Measurements from ENCODE around the gene ORMDL3.

ORMDL3 gene, protein sequence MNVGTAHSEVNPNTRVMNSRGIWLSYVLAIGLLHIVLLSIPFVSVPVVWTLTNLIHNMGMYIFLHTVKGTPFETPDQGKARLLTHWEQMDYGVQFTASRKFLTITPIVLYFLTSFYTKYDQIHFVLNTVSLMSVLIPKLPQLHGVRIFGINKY

DNA sequence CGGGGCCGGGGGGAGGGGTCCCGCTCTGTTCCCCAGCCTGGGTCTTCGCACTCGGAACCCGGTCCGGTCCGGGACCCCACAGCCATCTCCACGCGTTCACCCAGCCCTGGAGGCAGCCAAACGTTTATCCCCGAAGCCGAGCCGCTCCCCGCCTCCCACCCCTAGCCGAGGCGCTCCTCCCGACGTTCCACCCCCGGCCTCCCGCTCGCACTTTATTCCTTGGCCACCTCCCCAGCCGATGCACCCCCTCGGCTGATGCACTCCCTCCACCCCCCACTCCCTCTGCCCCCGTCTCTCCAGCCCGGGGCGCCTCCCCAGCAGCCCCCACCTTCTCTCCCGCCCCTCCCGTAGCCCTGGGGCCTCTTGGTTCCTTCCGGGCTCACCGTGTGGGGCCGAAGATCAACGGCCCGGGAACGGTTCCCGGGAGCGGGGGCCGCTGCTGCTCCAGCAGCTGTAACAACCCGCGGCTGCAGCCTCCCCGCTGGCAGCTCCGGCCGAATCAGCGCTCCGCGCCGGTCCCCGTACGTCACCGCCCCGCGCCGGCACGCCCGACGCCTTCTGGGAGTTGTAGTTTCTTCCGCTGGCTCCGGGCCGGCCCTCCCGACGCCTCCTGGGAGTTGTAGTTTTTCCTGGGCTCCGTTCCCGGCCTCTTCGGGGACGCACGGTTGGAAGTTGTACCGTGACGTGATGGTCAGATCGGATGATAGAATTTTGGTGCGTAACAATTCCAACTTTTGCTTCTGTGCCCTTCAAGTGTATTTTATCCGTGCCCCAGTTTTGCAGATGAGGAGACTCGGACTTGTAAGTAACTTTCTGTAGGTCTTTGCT, at the start of gene ORMDL3, which contains the start of gene LRRC3C:
ORMDL3 (minus strand) TSS at position 501 of the 828 bp plus-strand sequence. CDS start 3,398 bp downstream, outside the sequence.
LRRC3C (plus strand) TSS at position 632 of the 828 bp plus-strand sequence. CDS start 13,792 bp downstream, outside the sequence.
- peak; percentile 74 for DNase-seq (ENCODE audit: low read depth)

DNA sequence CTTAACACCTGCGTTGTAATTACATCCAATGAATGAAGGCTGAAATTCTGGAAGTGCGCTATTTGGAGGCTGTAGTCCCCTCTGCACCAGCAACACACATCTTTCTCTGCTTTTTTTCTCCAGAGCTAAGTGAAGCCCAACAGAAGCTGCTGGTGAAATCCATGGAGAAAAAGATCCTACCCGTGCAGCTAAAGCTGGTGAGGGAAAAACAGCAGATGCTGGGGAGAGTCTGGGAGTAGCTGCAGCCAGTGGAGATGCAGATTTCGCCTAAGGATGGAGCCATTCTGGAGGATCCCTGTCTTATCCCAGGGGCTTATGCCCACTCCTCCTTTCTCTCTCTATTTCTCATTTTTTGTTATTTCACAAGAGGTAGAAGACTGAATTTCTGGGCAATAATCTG, 48.4 kb upstream of the ORMDL3 start:
- no peak for DNase-seq (ENCODE audit: low read depth)

DNA sequence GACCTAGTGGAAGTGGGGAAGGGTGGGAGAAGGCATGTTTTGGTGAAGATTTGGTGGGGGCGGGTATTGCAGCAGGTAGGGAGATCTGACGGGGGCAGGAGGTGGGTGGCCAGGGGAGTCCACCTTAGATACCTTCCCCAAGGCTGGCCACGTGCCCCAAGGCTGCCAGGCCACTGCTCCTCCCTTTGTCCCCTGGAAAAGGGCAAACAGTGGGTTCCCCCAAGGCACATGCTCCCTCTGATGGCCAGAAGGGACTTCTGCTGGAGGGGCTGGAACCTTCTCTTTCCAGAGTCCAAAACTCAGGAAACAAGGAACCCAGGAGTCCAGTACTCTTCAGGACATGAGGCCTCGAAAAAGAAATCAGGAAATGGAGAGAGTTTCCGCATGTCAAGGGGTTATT, 47.0 kb upstream of the ORMDL3 start:
- DNase-seq (ENCODE audit: low read depth) = no peak

DNA sequence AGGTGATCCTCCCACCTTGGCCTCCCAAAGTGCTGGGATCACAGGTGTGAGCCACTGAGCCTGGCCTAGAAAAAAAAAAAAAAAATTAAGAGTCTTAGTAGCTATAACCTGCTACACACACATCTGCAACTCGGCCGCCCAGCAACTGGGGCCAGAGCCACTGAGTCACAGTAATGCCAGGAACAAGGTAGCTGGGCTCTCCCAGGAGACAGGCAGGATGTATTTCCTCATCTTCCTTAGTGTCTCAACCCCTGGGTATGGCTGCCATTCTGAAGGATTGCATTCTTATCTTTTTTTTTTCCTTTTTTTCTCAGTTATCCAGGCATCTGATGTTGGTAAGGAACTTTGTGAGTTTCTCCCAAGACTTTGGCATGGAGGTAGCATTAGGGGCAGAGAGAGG, 46.1 kb upstream of the ORMDL3 start:
- no peak for DNase-seq (ENCODE audit: low read depth)

DNA sequence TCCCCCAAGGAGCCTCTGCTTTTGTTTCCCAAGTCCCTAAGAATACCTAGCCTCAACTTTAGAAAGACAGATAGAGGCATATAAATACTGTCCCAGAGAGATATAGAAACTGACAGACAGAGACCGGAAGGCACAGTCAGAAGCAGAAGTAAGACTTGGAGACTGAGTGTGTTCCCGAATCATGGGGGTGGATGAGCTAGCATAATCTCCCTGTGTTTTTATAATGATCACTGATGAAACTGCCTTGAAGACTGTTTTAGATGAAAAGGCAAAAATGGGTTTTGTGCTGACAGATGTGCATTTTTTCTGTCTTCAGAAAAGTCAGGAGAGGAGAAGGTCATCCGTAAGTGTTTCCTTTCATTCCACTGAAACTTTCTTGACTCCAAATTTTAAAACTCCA, 44.9 kb upstream of the ORMDL3 start:
- no peak for DNase-seq (ENCODE audit: low read depth)

DNA sequence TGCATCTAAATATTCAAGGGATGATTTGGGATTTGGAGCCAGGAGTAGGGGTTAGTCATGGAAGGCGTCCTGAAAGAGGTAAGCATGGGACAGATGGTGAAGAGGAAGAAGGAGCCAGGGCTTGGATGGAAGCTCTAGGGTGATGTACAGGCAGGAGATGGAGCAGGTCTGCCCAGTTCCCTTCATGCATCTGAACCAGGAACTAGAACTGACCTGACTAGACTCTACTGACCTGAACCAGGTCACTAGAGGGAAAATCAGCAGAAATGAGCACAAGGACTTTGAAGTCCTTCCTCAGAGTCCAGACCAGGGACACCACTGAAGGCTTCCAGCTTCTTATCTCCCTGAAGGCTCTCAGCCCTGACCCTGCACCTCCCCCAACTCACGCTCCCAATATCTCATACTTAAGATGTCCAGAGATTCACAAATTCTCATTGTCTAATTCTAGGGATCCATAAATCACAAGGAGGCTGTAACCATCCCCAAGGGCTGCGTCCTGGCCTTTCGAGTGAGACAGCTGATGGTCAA, 43.7 kb upstream of the ORMDL3 start:
- DNase-seq (ENCODE audit: low read depth) = no peak

DNA sequence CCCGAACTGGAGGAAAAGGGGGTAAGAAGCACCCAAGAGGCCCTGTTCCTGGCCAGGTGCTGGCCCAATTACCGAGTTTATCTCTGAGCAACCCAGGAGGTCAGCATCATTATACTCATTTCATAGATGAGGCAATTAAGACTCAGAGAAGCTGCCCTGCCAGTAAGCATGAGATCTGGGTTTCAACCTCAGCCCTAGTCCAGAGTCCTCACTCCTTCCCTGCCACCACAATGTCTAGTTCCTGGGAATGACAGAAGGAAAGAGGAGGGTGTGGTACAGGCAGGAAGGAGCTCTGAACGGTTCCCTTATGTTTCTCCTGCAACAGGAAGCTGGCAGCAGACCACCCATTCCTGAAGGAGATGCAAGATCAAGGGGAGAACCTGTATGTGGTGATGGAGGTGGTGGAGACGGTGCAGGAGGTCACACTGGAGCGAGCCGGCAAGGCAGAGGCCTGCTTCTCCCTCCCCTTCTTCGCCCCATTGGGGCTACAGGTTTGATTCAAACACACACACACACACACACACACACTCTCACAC, 42.8 kb upstream of the ORMDL3 start:
- no peak for DNase-seq (ENCODE audit: low read depth)

DNA sequence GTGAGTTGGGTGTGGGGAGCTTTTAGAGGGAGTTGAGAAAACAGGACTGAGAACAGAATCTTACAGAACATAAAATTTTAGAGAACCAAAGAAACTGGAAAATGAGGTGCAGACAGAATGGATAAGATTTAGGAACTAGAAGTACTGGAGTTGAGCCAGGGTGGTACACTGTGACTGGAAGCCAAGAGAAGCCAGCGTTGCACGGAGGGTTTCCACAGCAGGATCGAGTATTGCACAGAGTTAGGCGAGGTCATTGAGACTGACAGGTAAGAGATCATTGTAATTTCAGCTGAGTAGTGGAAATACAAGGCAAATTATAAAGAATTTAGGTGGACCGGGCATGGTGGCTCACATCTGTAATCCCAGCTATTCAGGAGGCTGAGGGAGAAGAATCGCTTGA, 42.0 kb upstream of the ORMDL3 start:
- no peak for DNase-seq (ENCODE audit: low read depth)

DNA sequence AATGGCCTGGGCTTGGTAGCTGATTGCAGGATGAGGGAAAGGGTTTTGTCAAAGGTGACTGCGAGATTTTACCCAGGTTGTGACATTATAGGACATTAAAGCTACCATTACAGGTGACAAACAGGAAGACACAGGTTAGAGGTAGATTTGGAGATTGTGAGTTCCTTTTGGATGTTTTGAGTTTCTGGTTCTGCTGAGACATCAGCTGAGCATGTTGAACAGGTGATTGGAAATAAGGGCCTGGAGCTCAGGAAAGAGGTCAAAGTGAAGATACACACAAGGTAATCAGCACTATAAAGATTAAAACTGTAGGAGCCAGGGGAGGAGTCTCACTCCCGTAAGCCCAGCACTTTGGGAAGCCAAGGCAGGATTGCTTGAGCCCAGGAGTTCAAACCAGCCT, 41.4 kb upstream of the ORMDL3 start:
- no peak for DNase-seq (ENCODE audit: low read depth)

DNA sequence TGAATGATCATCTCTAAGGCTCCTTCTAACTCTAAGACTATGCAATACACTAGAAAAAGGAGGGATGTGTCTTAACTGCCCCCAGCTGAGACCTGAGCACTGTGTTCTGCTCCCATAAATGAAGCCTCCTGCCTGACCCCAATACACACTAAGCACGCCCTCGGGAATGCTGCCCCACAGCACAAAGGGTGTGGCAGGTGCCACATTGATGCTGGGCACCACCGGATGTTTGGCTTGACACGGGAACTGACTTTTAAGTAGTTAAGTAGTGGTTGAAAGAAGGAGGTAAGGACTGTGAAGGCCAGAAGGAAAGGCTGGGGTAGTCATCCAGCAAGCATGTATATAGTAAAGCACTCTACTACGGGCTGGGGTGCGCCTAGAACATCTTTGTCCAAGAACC, 39.4 kb upstream of the ORMDL3 start:
- DNase-seq (ENCODE audit: low read depth) = no peak

DNA sequence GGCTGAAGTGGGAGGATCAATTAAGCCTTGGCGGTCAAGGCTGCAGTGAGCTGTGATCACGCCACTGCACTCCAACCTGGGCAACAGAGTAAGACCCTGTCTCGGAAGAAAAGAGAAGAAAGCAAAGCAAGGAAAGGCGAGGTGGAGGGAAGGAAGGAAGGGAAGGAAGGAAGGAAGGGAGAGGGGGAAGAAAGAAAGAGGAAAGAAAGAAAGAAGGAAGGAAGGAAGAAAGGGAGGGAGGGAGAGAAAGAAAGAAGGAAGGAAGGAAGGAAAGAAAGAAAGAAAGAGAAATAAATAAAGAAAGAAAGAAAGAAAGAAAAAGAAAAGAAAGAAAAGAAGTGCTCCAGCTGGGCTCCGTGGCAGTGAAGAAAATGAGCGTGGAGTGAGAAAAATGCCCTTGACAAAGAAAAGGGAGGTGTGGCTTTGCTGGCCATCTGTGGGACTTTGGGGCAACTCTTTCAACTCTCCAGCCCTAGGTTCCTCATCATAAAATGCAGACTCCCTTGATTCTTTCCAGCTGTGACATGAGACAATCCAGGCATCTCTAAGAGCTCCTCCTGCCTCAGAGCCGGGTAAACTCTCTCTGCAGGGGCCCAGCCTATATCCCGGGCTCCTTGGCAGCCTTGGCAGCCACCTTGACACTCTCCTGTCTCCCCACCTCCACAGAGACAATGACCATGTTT, 37.8 kb upstream of the ORMDL3 start:
- no peak for DNase-seq (ENCODE audit: low read depth)

DNA sequence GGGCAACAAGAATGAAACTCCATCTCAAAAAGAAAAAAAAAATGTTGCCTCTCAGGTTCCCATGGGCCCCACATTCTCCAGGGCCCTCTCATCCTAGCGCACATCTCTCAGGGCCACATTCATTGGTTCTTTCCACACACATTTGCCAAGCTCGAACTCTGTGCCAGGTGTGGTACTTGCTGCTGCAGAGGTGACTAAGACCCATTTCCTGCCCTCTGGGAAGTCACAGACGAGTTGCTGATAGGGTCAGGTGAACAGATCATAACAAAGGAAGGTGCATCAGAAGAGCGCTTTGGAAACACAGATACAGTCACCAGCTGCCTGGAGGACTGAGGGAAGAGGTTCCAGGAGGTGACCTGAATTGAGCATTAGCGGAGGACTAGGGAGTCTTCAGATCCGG, 36.4 kb upstream of the ORMDL3 start:
- no peak for DNase-seq (ENCODE audit: low read depth)

DNA sequence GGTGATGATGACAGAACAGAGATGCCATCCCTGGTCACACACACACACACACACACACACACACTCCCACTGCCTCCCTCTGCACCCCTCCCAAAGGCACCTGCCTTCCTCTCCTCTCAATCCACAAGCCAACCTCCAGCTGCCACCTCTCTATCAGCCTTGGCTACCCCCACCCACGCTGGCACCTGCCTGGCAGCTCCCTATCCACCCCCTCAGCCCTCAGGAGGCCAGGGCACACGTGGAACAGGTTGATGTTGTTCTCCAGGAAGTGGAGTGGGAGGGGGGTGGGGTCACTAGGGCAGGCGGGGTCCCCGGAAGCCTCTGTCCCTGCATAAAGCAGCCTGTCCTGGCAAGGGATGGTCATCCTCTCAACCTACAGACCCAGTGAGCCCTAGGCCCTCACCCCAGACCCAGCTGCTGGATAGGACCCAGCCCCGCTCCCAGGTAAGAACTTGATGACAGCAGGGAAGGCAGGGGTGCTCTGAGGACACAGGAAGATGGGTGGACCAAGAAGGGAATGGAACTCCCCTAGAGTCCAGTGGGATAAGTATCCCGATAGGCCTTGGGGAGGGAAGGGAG, 35.3 kb upstream of the ORMDL3 start, which contains the start of gene GSDMA:
GSDMA (plus strand) TSS at position 363 of the 579 bp plus-strand sequence. CDS start 2,684 bp downstream, outside the sequence.
- no peak for DNase-seq (ENCODE audit: low read depth)

DNA sequence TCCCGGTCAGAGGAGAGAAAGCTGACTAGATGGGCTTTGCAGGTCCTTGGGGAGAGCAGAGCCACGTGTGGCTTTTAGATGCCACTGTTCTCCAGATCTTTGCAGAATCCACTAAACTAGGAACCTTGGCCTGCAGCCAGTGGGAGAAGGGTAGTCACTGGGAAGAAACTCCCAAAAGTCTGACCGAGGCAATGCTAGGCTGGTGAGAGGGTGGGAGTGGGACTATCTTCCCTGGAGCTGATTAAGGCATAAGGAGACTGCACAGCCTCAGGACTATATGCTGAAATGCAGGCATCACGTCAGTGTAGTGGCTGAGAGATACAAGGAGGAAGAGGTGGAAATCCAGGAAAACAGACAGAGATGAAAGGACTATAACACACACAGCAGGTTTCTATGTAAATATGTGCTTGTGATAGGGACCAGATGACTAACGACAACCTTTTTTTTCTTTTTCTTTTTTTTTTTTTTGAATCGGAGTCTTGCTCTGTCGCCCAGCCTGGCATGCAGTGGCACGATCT, 33.2 kb upstream of the ORMDL3 start:
- DNase-seq (ENCODE audit: low read depth) = no peak

DNA sequence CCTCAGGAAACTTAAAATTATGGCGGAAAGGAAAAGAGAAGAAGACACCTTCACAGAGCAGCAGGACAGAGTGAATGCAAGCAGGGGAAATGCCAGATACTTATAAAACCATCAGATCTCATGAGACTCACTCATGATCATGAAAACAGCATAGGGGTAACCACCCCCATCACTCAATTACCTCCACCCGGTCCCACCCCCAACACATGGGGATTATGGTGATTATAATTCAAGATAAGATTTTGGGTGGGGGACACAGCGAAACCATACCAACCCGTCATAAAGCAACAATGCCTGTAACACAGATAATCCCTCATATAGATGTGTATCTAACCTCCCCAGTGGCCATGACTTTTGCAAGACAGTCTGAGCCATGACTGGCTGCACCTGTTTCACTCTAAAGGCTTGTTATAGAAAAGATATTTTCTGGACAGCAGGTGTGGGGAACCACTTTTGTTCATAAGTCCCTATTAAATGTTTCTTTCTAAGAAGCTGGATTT, 28.4 kb upstream of the ORMDL3 start:
- no peak for DNase-seq (ENCODE audit: low read depth)

DNA sequence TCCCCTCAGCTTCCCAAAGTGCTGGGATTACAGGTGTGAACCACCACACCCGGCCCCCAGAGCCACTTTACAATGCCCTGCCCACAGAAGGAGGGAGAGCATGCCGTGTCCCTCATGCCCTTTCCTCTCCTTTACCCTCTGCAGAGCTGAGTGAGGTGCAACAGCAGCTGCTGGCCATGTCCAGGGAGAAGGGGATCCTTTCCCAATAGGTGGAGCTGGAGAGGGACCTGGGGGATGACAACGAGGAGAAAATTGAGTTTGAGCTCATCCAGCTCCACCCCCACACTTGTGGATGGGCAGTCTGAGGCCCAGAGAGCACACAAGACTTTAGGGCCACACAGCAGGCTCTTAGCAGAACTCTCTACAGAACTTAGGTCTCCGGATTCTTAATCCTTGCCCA, 27.5 kb upstream of the ORMDL3 start:
- DNase-seq (ENCODE audit: low read depth) = no peak

DNA sequence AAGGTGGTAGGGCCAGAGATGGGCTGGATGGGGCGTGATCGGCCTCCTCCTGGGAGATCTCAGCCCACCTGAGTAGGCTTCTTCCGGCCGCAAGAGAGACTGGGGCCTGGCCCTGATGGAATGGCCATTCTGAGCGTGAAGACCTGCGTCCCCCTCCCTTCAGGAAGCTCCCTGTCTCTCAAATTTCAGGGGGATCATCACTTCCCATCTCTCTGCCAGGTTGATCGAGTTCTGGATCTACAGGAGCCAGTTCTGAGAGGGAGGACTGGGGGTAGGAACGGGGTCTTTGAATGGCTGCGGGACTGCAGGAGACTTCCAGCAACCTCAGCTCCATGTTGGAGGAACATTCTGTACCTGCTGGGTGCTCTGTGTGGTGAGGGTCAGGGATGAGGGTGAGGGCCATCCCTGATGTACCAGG, 26.1 kb upstream of the ORMDL3 start:
- DNase-seq (ENCODE audit: low read depth) = no peak

DNA sequence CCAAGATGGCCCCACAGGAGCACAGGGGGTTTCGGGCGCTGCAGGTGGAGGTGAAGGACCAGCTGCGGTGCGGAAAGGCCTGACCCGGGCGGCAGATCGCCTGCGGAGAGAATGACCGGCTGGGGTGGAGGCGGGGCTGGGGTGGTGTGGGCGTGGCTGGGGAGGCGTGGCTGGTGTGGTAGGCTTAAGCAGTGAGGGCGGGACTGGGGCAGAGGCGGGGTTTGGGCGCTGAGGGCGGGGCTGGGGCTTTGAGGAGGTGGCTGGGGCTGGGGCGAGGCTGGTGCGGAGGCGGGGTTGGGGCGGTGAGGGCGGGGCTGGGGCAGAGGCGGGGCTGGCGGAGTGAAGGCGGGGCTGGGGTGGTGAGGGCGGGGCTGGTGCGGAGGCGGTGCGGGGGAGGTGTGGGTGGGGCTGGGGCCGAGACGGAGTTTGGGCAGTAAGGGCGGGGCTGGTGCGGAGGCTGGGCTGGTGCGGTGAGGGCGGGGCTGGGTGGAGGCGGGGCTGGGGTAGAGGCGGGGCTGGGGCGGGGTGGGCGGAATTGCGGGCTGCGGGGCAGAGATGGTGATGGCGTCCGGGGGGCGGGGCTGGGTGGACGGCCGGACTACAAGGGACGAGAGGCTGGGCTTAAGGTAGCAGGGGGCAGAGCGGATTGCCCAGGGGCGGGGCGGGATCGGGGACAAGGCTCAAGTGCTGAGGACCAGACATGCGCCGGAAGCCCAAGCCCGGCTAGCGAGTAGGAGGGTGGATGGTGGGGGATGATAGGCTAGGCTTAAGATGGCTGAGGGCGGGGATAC, 25.5 kb upstream of the ORMDL3 start:
- peak; percentile 81 for DNase-seq (ENCODE audit: low read depth)

DNA sequence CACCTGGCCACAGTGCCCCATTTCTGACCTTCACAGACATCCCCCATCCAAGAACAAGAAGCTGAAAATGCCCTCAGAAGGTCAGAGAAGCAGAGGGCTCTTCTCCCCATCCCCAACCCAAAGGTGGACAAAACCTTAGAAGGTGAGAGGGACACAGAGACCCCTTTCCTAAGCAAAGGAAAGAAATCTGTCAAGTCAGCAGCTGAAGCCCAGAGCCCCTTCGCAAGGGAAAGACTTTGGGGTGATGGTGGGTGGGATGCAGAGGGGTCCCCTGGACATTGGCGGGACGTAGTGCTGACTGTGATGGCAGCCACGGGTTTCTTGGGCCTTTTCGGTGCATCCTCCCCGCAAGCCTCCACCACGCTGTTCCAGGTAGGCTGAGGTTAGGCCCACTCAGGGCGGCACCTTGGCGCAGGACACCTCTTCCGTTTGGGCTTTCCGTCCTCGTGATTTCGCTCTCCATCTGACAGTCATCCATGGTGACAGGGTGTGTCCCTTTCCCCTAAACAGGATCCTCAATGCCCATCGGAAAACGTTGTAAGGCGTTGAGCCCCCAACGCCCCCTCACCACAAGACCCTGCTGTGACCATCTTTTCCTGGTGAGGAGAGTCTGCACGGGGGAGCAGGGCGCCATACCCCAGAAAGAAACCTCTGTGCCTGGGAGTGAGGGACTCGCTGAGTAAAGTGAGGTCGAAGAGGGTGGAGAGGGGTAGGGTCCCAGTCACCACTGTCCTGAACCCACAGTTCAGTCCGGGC, 24.7 kb upstream of the ORMDL3 start:
- DNase-seq (ENCODE audit: low read depth) = no peak

DNA sequence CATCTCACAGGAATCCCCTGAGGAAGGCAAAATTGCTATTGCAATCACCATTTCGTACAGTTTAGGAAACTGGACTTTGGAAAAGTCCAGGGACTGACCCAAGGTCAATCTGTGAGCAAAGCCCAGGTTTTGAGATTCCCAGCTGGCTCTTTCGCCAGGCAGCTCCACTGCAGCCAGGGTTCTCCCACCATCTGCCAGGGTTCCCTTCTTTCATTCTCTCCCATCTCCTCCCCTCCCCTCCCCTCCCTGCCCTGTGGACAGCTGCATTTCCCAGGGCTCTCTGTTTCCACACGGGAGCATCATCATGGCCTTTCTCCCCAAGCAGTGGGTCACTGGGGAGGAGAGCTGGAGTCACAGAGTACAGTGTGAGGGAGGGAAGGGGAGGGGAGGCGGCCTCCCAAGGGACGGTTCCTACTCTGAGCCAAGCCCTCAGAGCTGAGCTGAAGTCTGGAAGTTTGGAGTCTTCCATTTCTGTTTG, 23.5 kb upstream of the ORMDL3 start:
- DNase-seq (ENCODE audit: low read depth) = no peak
